ENCODE data around the gene GRM8. TPM values are rescaled to one million over a fixed set of nuclear protein-coding genes. Genes with fewer than 3 reads are reported as not detected.

GRM8 gene
- total and polyA plus RNA-seq, 8 donors, result 0.11 to 1.2 (median 0.89) TPM

GRCh38 chr7:127034186-127034806, 218.4 kb downstream of the GRM8 start:
- intact Hi-C loops (cut with DNase I), result no loop called here
- ATAC-seq, result no peak
- no peak for TF ChIP-seq CTCF (IDR thresholded peaks at IDR 0.05)

DNA sequence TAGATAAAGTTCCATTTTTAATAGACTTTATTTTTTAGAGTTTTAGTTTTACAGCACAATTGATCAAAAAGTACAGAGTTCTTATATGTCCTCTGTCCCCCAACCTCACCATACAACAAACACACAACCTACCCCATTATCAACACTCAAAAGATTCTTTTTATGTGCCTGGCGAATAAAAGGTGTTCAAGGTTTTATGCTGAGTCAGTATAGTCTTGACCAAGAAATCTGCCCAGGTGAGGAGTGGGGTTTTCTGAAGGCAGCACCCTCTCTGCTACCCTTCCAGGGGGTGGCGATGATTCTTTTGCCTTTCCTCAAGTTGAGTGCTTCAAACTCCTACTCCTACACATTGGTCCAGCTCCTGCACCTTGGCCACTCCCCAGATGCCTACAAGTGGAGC, 222.9 kb downstream of the GRM8 start:
- no peaks in the 10 kb centered on the region for H3K9me3 ChIP-seq
- H3K4me3 ChIP-seq, result no peak overlapping the region
- no peak for TF ChIP-seq CTCF (IDR thresholded peaks at IDR 0.05)
- no peak overlapping the region for H3K27ac ChIP-seq
- WGBS, 2 donors, result 90 to 96% methylated on average over 2 of the region's 2 CpGs
- H3K36me3 ChIP-seq, result no peaks in the 10 kb centered on the region
- no peak for FAIRE-seq
- no peaks in the 10 kb centered on the region for H3K27me3 ChIP-seq
- intact Hi-C loops (cut with DNase I), result no loop called here
- peaks cover 0 to 10% (median 9%) of the 10 kb centered on the region in 3 donors for H3K4me1 ChIP-seq
- no peak for DNase-seq
- ATAC-seq, result no peak

More at GRCh38 chr7:127034186-127034806, 218.4 kb downstream of the GRM8 start:
- Histone ChIP-seq H3K4me1 (peaks cover 0 to 15% (median 13%) of the 10 kb centered on the region in 3 donors), H3K36me3 (no peaks in the 10 kb centered on the region), H3K27me3 (no peaks in the 10 kb centered on the region), H3K4me3 (no peak overlapping the region), H3K27ac (no peak overlapping the region), H3K9me3 (no peaks in the 10 kb centered on the region)
- DNase-seq, result no peak
- FAIRE-seq, result no peak

DNA sequence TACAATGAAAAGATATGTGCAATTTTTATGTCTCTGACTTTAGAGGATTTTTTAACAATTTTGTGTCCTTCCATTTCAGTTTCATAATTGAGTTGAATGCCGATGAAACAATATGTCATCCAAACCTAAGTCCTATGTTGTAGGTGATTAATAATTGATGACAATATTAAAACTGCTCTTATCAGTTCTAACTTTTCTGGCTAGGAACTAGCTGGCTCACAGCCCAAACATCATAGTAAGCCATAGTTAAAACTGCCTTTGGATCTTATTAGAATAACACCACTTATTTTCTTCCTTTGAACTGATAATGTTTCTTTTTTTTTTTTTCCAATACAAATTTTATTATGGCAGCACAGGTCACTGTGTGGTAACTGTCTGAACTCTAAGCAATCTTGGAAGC, 230.9 kb downstream of the GRM8 start:
- peak in 1 of 6 donors; percentile 8 for DNase-seq
- FAIRE-seq, result no peak
- peaks cover 0 to 8% (median 5%) of the 10 kb centered on the region in 3 donors for H3K4me1 ChIP-seq
- H3K27me3 ChIP-seq, result no peaks in the 10 kb centered on the region
- intact Hi-C loops (cut with DNase I), result no loop called here
- H3K27ac ChIP-seq, result no peak overlapping the region
- H3K9me3 ChIP-seq, result no peaks in the 10 kb centered on the region
- no peak for TF ChIP-seq CTCF (IDR thresholded peaks at IDR 0.05)
- H3K36me3 ChIP-seq, result no peaks in the 10 kb centered on the region
- H3K4me3 ChIP-seq, result no peak overlapping the region
- WGBS, 2 donors, result 16 to 19% methylated on average over 1 of the region's 1 CpG
- ATAC-seq, result peak in 3 of 4 donors; percentile 40 to 53 (median 44)

DNA sequence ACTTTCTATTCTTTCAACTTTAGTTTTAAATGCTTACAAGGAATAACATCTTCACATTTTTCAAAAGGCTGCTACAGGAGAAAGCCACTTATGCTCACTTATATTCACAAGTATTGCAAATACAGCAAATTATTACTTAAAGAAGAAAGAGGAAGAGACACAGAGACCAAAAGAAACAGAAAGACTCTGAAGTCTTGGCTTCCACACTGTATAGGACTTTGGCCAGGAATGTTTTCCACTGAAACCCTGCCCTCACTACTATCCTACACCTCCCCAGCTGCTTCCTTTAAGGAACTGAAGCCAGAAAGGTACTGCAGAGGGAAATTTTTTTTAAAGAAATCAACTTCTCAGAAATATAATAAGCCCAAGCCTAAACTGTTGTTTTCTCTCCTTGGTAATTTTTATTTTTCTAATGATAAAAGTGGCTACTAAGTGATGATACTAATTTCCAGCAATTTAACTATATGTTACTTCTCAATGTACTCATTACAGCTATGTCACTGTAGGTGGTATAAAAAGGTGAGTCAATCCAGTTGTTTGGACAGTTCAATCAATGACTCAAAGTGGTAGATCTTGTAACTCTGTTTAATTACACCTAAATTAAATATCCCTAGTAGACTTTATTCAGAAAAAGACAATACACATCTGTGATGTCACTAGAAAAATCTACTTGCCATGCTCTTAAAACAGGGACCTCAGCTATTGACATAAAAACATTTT, 231.6 kb downstream of the GRM8 start:
- H3K4me3 ChIP-seq, result no peak overlapping the region
- DNase-seq (no peak), FAIRE-seq (no peak), ATAC-seq (peak in 2 of 4 donors; percentile 26 to 57)
- peaks cover 0 to 8% (median 5%) of the 10 kb centered on the region in 3 donors for H3K4me1 ChIP-seq
- no peaks in the 10 kb centered on the region for H3K9me3 ChIP-seq
- no peak overlapping the region for H3K27ac ChIP-seq
- no peak for TF ChIP-seq CTCF (IDR thresholded peaks at IDR 0.05)
- no peaks in the 10 kb centered on the region for H3K36me3 ChIP-seq
- intact Hi-C loops (cut with DNase I), result no loop called here
- no peaks in the 10 kb centered on the region for H3K27me3 ChIP-seq

DNA sequence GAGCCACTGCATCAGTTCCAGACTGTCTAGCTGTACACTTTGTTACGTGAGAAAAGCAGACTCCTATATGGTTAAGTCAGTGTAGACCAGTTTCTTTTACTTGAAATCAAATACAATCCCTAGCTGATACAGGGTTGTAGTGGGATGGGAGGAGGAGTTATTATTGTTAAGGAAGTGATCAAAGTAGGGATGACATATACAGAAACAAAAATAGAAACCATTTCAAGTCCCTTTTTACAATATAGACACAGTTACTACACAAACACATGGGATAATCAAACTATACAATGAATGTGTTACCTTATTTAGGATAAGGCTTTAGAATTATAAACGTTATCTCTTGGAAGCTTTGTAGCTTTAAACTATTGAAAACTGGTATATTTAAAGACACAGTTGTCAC, 233.9 kb downstream of the GRM8 start:
- Histone ChIP-seq H3K27ac (no peak overlapping the region), H3K27me3 (no peaks in the 10 kb centered on the region), H3K4me1 (peaks cover 0 to 8% (median 5%) of the 10 kb centered on the region in 3 donors), H3K9me3 (no peaks in the 10 kb centered on the region), H3K36me3 (no peaks in the 10 kb centered on the region), H3K4me3 (no peak overlapping the region)
- intact Hi-C loops (cut with DNase I), result no loop called here
- FAIRE-seq, result no peak
- TF ChIP-seq CTCF (IDR thresholded peaks at IDR 0.05), result no peak
- 72 to 87% methylated on average over 2 of the region's 2 CpGs for WGBS, 2 donors
- no peak for DNase-seq
- ATAC-seq, result no peak
